ENCODE results near the gene PCED1B. TPM values are rescaled to one million over a fixed set of nuclear protein-coding genes. Genes with fewer than 3 reads are reported as not detected.
"Not testable (repeated sequence)": the region's sequence is repeated elsewhere in the genome, so short reads cannot be mapped to it uniquely, and the experiment has no call there.

Gene PCED1B
- polyA plus RNA-seq, 3 donors from 2014 or later, result 3.2 to 26.4 (median 7.4) TPM

GRCh38 chr12:47053961-47054360 lies 25.5 kb upstream of the PCED1B start:
- H3K27me3 Mint-ChIP-seq (ENCODE audit: low read depth in 3 of 3), result peaks cover 0 to 7% (median 4%) of the 10 kb centered on the region in 3 donors
- H3K4me3 Mint-ChIP-seq, result no peak overlapping the region
- H3K4me1 Mint-ChIP-seq, result no peaks in the 10 kb centered on the region
- H3K27ac Mint-ChIP-seq, result no peak overlapping the region
- H3K36me3 Mint-ChIP-seq, result peaks cover 7 to 18% (median 13%) of the 10 kb centered on the region in 3 donors
- peaks cover 7 to 23% (median 12%) of the 10 kb centered on the region in 6 donors for H3K9me3 Mint-ChIP-seq
- DNase-seq, result no peak

- no peak for DNase-seq
- Mint-ChIP-seq H3K4me1 (no peaks in the 10 kb centered on the region), H3K36me3 (peaks cover 12 to 18% (median 15%) of the 10 kb centered on the region in 3 donors), H3K27ac (no peak overlapping the region), H3K27me3 (ENCODE audit: low read depth in 3 of 3) (peaks cover 4 to 7% (median 4%) of the 10 kb centered on the region in 3 donors), H3K4me3 (no peak overlapping the region), H3K9me3 (peaks cover 7 to 23% (median 13%) of the 10 kb centered on the region in 6 donors)
Observed at GRCh38 chr12:47054659-47055058, 24.8 kb upstream of the PCED1B start.

- peaks cover 13 to 17% (median 17%) of the 10 kb centered on the region in 3 donors for H3K36me3 Mint-ChIP-seq
- not testable (repeated sequence) for H3K4me3 Mint-ChIP-seq; H3K27ac Mint-ChIP-seq; H3K4me1 Mint-ChIP-seq; DNase-seq; H3K27me3 Mint-ChIP-seq (ENCODE audit: low read depth in 3 of 3)
- peaks cover 7 to 23% (median 11%) of the 10 kb centered on the region in 6 donors for H3K9me3 Mint-ChIP-seq
Observed at GRCh38 chr12:47055856-47056255, 23.6 kb upstream of the PCED1B start.

- H3K27me3 Mint-ChIP-seq (ENCODE audit: low read depth in 3 of 3); H3K4me3 Mint-ChIP-seq; H3K27ac Mint-ChIP-seq; H3K36me3 Mint-ChIP-seq; DNase-seq; H3K4me1 Mint-ChIP-seq: not testable (repeated sequence)
- peaks cover 0 to 13% (median 4%) of the 10 kb centered on the region in 6 donors for H3K9me3 Mint-ChIP-seq
Observed at GRCh38 chr12:47056944-47057343, 22.5 kb upstream of the PCED1B start.

GRCh38 chr12:47058640-47059039 lies 20.8 kb upstream of the PCED1B start:
- not testable (repeated sequence) for H3K27me3 Mint-ChIP-seq (ENCODE audit: low read depth in 3 of 3); DNase-seq; H3K4me3 Mint-ChIP-seq; H3K4me1 Mint-ChIP-seq; H3K36me3 Mint-ChIP-seq; H3K27ac Mint-ChIP-seq; H3K9me3 Mint-ChIP-seq

GRCh38 chr12:47065546-47065945 lies 13.9 kb upstream of the PCED1B start:
- DNase-seq, result no peak
- Mint-ChIP-seq H3K27me3 (ENCODE audit: low read depth in 3 of 3) (peaks cover 0 to 4% (median 2%) of the 10 kb centered on the region in 3 donors), H3K9me3 (no peaks in the 10 kb centered on the region), H3K4me1 (no peaks in the 10 kb centered on the region), H3K36me3 (peaks cover 0 to 3% (median 0%) of the 10 kb centered on the region in 3 donors), H3K27ac (no peak overlapping the region), H3K4me3 (no peak overlapping the region)

GRCh38 chr12:47066278-47067025 lies 13.0 kb upstream of the PCED1B start:
- Mint-ChIP-seq H3K36me3 (no peaks in the 10 kb centered on the region), H3K4me3 (no peak overlapping the region), H3K27ac (peak overlapping the region in 1 of 6 donors; percentile 5), H3K4me1 (no peaks in the 10 kb centered on the region), H3K9me3 (no peaks in the 10 kb centered on the region), H3K27me3 (ENCODE audit: low read depth in 3 of 3) (peaks cover 0 to 6% (median 2%) of the 10 kb centered on the region in 3 donors)
- no peak for DNase-seq

- H3K4me1 Mint-ChIP-seq, result no peaks in the 10 kb centered on the region
Observed at GRCh38 chr12:47067176-47067575, 12.2 kb upstream of the PCED1B start.

GRCh38 chr12:47067771-47068431 lies 11.5 kb upstream of the PCED1B start:
- Mint-ChIP-seq H3K4me3 (no peak overlapping the region), H3K9me3 (no peaks in the 10 kb centered on the region), H3K36me3 (no peaks in the 10 kb centered on the region), H3K4me1 (no peaks in the 10 kb centered on the region), H3K27me3 (ENCODE audit: low read depth in 3 of 3) (peaks cover 0 to 5% (median 2%) of the 10 kb centered on the region in 3 donors), H3K27ac (no peak overlapping the region)
- DNase-seq, result no peak

More at GRCh38 chr12:47067176-47067575, 12.2 kb upstream of the PCED1B start:
- H3K9me3 Mint-ChIP-seq, result no peaks in the 10 kb centered on the region
- no peak for DNase-seq
- no peaks in the 10 kb centered on the region for H3K36me3 Mint-ChIP-seq
- no peak overlapping the region for H3K4me3 Mint-ChIP-seq
- peaks cover 0 to 6% (median 2%) of the 10 kb centered on the region in 3 donors for H3K27me3 Mint-ChIP-seq (ENCODE audit: low read depth in 3 of 3)
- no peak overlapping the region for H3K27ac Mint-ChIP-seq

- H3K27me3 Mint-ChIP-seq (ENCODE audit: low read depth in 3 of 3), result peaks cover 0 to 5% (median 2%) of the 10 kb centered on the region in 3 donors
- H3K4me3 Mint-ChIP-seq, result no peak overlapping the region
- H3K9me3 Mint-ChIP-seq, result no peaks in the 10 kb centered on the region
- DNase-seq, result no peak
- no peak overlapping the region for H3K27ac Mint-ChIP-seq
- H3K4me1 Mint-ChIP-seq, result no peaks in the 10 kb centered on the region
- H3K36me3 Mint-ChIP-seq, result no peaks in the 10 kb centered on the region
Observed at GRCh38 chr12:47068539-47068938, 10.9 kb upstream of the PCED1B start.

- H3K27me3 Mint-ChIP-seq (ENCODE audit: low read depth in 3 of 3), result peaks cover 0 to 5% (median 2%) of the 10 kb centered on the region in 3 donors
- no peak overlapping the region for H3K4me3 Mint-ChIP-seq
- no peaks in the 10 kb centered on the region for H3K4me1 Mint-ChIP-seq
- H3K27ac Mint-ChIP-seq, result no peak overlapping the region
- H3K36me3 Mint-ChIP-seq, result no peaks in the 10 kb centered on the region
- H3K9me3 Mint-ChIP-seq, result no peaks in the 10 kb centered on the region
- DNase-seq, result no peak
Observed at GRCh38 chr12:47070310-47070709, 9.1 kb upstream of the PCED1B start.

- H3K4me3 Mint-ChIP-seq, result no peak overlapping the region
- H3K9me3 Mint-ChIP-seq, result no peaks in the 10 kb centered on the region
- H3K27me3 Mint-ChIP-seq (ENCODE audit: low read depth in 3 of 3), result peaks cover 0 to 5% (median 0%) of the 10 kb centered on the region in 3 donors
- H3K4me1 Mint-ChIP-seq, result no peaks in the 10 kb centered on the region
- peak; percentile 10 to 36 (median 31) for DNase-seq
- no peak overlapping the region for H3K27ac Mint-ChIP-seq
- H3K36me3 Mint-ChIP-seq, result peaks cover 0 to 5% (median 0%) of the 10 kb centered on the region in 3 donors
Observed at GRCh38 chr12:47071241-47071852, 8.1 kb upstream of the PCED1B start.

GRCh38 chr12:47073951-47074350 lies 5.5 kb upstream of the PCED1B start:
- no peak overlapping the region for H3K4me3 Mint-ChIP-seq
- H3K27me3 Mint-ChIP-seq (ENCODE audit: low read depth in 3 of 3), result peaks cover 0 to 2% (median 0%) of the 10 kb centered on the region in 3 donors
- H3K36me3 Mint-ChIP-seq, result peaks cover 0 to 5% (median 0%) of the 10 kb centered on the region in 3 donors
- DNase-seq, result no peak
- peaks cover 14 to 18% of the 10 kb centered on the region in 2 donors for H3K4me1 Mint-ChIP-seq
- H3K27ac Mint-ChIP-seq, result no peak overlapping the region
- H3K9me3 Mint-ChIP-seq, result no peaks in the 10 kb centered on the region

- no peak overlapping the region for H3K4me3 Mint-ChIP-seq
- peaks cover 19 to 23% of the 10 kb centered on the region in 2 donors for H3K4me1 Mint-ChIP-seq
- no peaks in the 10 kb centered on the region for H3K9me3 Mint-ChIP-seq
- DNase-seq, result no peak
- H3K36me3 Mint-ChIP-seq, result peaks cover 0 to 5% (median 0%) of the 10 kb centered on the region in 3 donors
- H3K27ac Mint-ChIP-seq, result no peak overlapping the region
- H3K27me3 Mint-ChIP-seq (ENCODE audit: low read depth in 3 of 3), result peaks cover 0 to 6% (median 0%) of the 10 kb centered on the region in 3 donors
Observed at GRCh38 chr12:47074757-47075156, 4.7 kb upstream of the PCED1B start.
